Esophagus muscularis mucosa (tissue), 4 donors: ENCODE results near the gene DUSP11. TPM values are rescaled to one million over a fixed set of nuclear protein-coding genes. Genes with fewer than 3 reads are reported as not detected.
"Not testable (repeated sequence)": the region's sequence is repeated elsewhere in the genome, so short reads cannot be mapped to it uniquely, and the experiment has no call there.

Experiments
- DNase-seq: peaks from one replicate; pipeline ENCODE4 v3.0.0-alpha.2; 2017; ENCODE audit errors: extremely low spot score
- H3K27ac ChIP-seq, 4 donors: fragments of 200-600 bp; sonication (generic); replicated peaks in 1 of 4; 1 replicate in 3 of 4; 2 replicates in 1 of 4; pipeline ENCODE4 v1.5.1; 2016 to 2019; ENCODE audit warnings: mild to moderate bottlenecking in 1 of 4
- H3K27me3 ChIP-seq, 4 donors: fragments of 200-600 bp; sonication (generic); one replicate each; pipeline versions ENCODE4 v1.5.1 to v1.6.0; 2016 to 2019
- H3K36me3 ChIP-seq, 4 donors: fragments of 200-600 bp; sonication (generic); one replicate each; pipeline ENCODE4 v1.5.1; 2016 to 2019
- H3K4me1 ChIP-seq, 4 donors: fragments of 200-600 bp; sonication (generic); one replicate each; pipeline ENCODE4 v1.5.1; 2016 to 2019
- H3K4me3 ChIP-seq, 4 donors: fragments of 200-600 bp; sonication (generic); 1 replicate in 2 of 4; 2 replicates in 2 of 4; pipeline ENCODE4 v1.5.1; 2016 to 2019; ENCODE audit warnings: mild to moderate bottlenecking in 4 of 4, moderate library complexity in 1 of 4
- H3K9me3 ChIP-seq, 4 donors: fragments of 200-600 bp; sonication (generic); 1 replicate in 3 of 4; 2 replicates in 1 of 4; pipeline ENCODE4 v1.5.1; 2016 to 2019
- CTCF ChIP-seq, 3 experiments: fragments of 200-600 bp in 2 of 3; fragments of 450-650 bp in 1 of 3; sonication (generic) in 2 of 3; IDR thresholded peaks; one replicate each; pipeline ENCODE4 v1.5.1; 2017 to 2019; ENCODE audit warnings: antibody characterized with exemption in 3 of 3, mild to moderate bottlenecking in 2 of 3, moderate library complexity in 1 of 3
- EP300 ChIP-seq: sonication (generic); formaldehyde crosslinking; IDR thresholded peaks from one replicate; pipeline ENCODE4 v1.6.1; 2017; ENCODE audit warnings: antibody characterized with exemption
- POLR2A ChIP-seq: fragments of 450-650 bp; IDR thresholded peaks from one replicate; pipeline ENCODE4 v1.6.1; 2017; ENCODE audit warnings: antibody characterized with exemption, moderate library complexity, mild to moderate bottlenecking, low read depth
- POLR2AphosphoS5 ChIP-seq, 2 donors: sonication (generic); formaldehyde crosslinking; IDR thresholded peaks; one replicate each; pipeline ENCODE4 v1.6.1; 2017; ENCODE audit warnings: antibody characterized with exemption in 2 of 2
- WGBS: methylation state at CpG from one replicate; pipeline ENCODE4 v1.1.5; 2018; 5-methylcytosine and 5-hydroxymethylcytosine counted together
- intact Hi-C: fragments of 100-400 bp; cut with DNase I; formaldehyde crosslinking; loops from one replicate; pipeline ENCODE4 v1.15.1; 2023
- total RNA-seq, 4 donors: library from RNA; depleted of rRNA; stranded (reverse); fragments of >200 nt; gene quantifications; one replicate each; pipeline versions ENCODE4 v1.1.0 to v1.2.1, GENCODE V29; 2016

DUSP11 gene
- total RNA-seq, 4 donors from 2014 or later = 15.2 to 22.4 (median 18.7) TPM

DNA sequence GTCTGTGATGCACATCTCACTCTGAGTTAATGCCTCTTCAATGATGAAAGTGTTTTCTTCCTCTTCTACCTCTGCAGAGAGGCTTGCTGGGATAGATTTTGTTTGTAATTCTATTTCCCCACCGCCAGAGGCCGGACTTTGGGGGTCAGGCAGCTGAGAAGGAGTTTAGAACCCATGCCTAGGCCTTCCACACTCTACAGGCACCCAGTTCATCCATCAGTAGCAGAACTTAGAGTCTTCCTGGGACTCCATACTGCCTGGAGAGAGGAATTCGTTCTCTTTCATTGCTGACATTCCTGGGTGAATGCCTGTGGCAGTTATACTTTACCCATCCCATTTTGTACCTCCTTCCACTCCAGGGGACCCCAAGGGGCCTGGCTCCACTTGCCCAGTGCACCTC, 51.9 kb downstream of the DUSP11 start:
- 88% methylated on average over 3 of the region's 3 CpGs for WGBS
- H3K4me3 ChIP-seq = no peak overlapping the region

GRCh38 chr2:73726657-73727056, 53.2 kb downstream of the DUSP11 start:
- intact Hi-C loops, H3K4me3 ChIP-seq, H3K9me3 ChIP-seq, H3K4me1 ChIP-seq, H3K27ac ChIP-seq, H3K27me3 ChIP-seq, DNase-seq: not testable (repeated sequence)
- WGBS = no CpG with 5 or more reads among the region's 1 CpG
- H3K36me3 ChIP-seq = peaks cover 19 to 42% (median 33%) of the 10 kb centered on the region in 4 donors

More for the DNA sequence above, 51.9 kb downstream of the DUSP11 start:
- H3K4me1 ChIP-seq = no peaks in the 10 kb centered on the region
- DNase-seq = no peak
- no peaks in the 10 kb centered on the region for H3K9me3 ChIP-seq
- H3K36me3 ChIP-seq = peaks cover 28 to 56% (median 46%) of the 10 kb centered on the region in 4 donors
- intact Hi-C loops = no loop called here
- TF ChIP-seq POLR2A (no peak), POLR2AphosphoS5 (IDR thresholded peaks at IDR 0.05) (no peak), EP300 (no peak), CTCF (IDR thresholded peaks at IDR 0.05) (no peak)
- no peak overlapping the region for H3K27ac ChIP-seq
- no peaks in the 10 kb centered on the region for H3K27me3 ChIP-seq

GRCh38 chr2:73718851-73719621, 60.9 kb downstream of the DUSP11 start:
- no peaks in the 10 kb centered on the region for H3K27me3 ChIP-seq
- intact Hi-C loops = no loop called here
- 86% methylated on average over 10 of the region's 11 CpGs for WGBS
- no peaks in the 10 kb centered on the region for H3K4me1 ChIP-seq
- H3K4me3 ChIP-seq = no peak overlapping the region
- H3K9me3 ChIP-seq = no peaks in the 10 kb centered on the region
- H3K36me3 ChIP-seq = no peaks in the 10 kb centered on the region
- peak; percentile 62 for DNase-seq
- TF ChIP-seq CTCF (IDR thresholded peaks at IDR 0.05) (no peak), POLR2A (no peak), EP300 (no peak), POLR2AphosphoS5 (IDR thresholded peaks at IDR 0.05) (no peak)
- H3K27ac ChIP-seq = no peak overlapping the region

DNA sequence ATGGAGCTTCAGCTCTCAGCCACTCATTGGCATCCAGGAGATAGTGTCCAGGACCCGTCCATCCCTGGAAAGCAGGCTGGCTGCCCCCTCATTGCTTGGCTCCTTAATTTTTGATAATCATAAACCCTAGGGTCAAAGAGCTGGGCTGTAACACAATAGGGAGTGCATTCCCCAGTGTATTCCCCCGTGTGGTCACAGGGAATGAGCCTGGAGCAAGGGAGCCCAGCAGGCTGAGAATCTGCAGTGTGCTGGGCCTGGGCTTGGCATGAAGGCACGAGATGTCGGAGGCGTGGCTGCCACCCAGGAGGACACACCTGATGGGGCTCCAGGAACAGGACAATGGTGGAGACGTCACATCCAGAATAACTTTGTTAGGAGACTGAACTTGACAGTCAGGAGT, 61.5 kb downstream of the DUSP11 start:
- no peak for TF ChIP-seq EP300
- no peak for TF ChIP-seq POLR2A
- TF ChIP-seq POLR2AphosphoS5 (IDR thresholded peaks at IDR 0.05) = no peak
- no peak for TF ChIP-seq CTCF (IDR thresholded peaks at IDR 0.05)
- peak; percentile 7 for DNase-seq
- no peaks in the 10 kb centered on the region for H3K4me1 ChIP-seq
- WGBS = 84% methylated on average over 5 of the region's 6 CpGs
- no peaks in the 10 kb centered on the region for H3K27me3 ChIP-seq
- H3K4me3 ChIP-seq = no peak overlapping the region
- H3K27ac ChIP-seq = no peak overlapping the region
- H3K36me3 ChIP-seq = no peaks in the 10 kb centered on the region
- intact Hi-C loops = no loop called here
- no peaks in the 10 kb centered on the region for H3K9me3 ChIP-seq

- no CpG with 5 or more reads among the region's 4 CpGs for WGBS
- H3K27ac ChIP-seq, H3K4me3 ChIP-seq, DNase-seq, H3K36me3 ChIP-seq, intact Hi-C loops, H3K4me1 ChIP-seq, H3K9me3 ChIP-seq, H3K27me3 ChIP-seq: not testable (repeated sequence)
Measured at GRCh38 chr2:73717695-73718094, 62.2 kb downstream of the DUSP11 start.

GRCh38 chr2:73717251-73717606, 62.7 kb downstream of the DUSP11 start:
- Histone ChIP-seq H3K36me3 (no peaks in the 10 kb centered on the region), H3K27me3 (no peaks in the 10 kb centered on the region), H3K4me3 (no peak overlapping the region), H3K27ac (no peak overlapping the region), H3K9me3 (no peaks in the 10 kb centered on the region), H3K4me1 (no peaks in the 10 kb centered on the region)
- intact Hi-C loops = no loop called here
- no peak for TF ChIP-seq POLR2A
- no peak for TF ChIP-seq EP300
- TF ChIP-seq POLR2AphosphoS5 (IDR thresholded peaks at IDR 0.05) = no peak
- TF ChIP-seq CTCF (IDR thresholded peaks at IDR 0.05) = no peak
- DNase-seq = peak; percentile 77
